GM21723 (cell line): ENCODE measurements around the gene NUP133.
"Not testable (repeated sequence)": the region's sequence is repeated elsewhere in the genome, so short reads cannot be mapped to it uniquely, and the experiment has no call there.

Experiments used
- ATAC-seq: cut with Tn5 transposase; IDR thresholded peaks from one replicate; pipeline ENCODE4 v1.9.1; 2021; ENCODE audit warnings: mild to moderate bottlenecking, moderate library complexity; ENCODE audit not compliant: unreplicated experiment

Gene NUP133

DNA sequence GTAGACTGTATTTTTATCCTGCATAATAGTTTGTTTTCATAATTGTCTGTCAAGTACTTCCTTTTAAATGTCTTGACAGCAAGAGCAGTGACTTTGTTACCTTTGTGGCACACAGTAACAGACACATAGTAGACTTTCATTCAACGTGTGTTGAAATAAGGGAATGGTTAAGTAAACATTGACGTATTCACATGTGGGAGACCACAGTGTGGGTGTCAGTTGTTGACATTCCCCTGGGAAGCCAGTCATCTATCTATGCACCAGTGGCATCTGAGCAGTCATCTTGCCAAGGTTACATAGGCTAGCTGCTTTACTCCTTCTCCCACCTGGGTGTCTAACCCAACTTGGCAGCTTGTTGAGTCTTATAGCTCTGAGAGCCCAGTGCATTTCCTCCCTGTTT, 1.4 kb upstream of the NUP133 start:
- no peak for ATAC-seq

DNA sequence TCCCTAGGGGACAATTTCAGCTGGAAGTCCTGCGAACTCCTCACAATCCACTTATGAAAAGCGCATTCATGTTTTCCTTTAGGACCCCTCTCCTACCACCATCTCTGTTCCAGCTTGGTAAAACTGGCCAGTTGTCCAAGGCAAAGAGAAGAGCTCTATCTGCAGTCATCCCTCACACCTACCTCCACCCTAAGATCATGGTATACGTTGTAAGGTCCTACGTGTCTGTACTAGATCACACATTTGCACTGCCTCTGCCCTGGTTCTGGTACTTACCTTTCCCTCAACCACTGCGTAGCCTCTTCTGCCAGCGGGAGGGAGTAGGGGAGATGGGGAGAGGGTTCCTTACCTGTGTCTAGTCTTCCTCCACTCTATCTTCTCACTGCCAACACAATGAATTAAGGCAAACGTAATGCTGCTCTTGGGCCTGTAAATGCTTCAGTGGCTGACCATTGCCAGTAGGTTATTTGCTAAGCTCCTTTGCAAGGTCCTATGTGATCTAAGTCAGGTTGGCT, 739 bp upstream of the NUP133 start:
- peak; percentile 0 for ATAC-seq

DNA sequence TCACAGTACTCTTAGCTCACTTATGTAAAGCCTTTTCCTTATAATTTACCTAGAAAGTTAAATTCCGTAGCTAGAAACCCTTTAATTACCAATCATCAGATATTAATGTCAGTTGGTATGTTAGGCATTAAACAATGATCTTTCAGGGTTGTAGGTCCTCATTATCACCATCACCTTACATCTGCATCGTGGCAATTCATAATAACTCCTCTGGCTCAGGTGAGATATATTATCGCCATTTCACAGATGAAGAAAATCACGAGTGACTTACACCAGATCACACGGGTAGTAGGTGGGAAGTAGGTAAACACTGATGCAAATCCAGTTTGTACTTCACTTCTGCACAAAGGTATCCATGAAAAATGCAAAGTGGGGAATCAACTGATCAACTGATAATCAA, 639 bp downstream of the NUP133 start:
- peak; percentile 2 for ATAC-seq

DNA sequence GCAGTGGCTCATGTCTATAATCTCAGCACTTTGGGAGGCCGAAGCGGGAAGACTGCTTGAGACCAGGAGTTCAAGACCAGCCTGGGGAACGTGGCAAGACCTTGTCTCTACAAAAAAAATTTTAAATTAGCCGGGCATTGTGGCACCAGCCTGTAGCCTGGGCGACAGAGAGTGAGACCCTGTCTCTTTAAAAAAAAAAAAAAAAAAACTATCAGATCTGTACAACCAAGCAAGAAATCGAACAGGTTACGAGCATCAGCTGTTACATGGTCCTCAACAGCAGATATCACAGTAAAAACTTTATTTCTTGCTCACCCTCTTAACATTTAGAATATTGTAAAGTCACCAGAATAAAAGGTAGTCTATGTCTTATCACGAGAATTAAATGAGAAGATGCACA, 1.5 kb downstream of the NUP133 start:
- ATAC-seq = no peak

DNA sequence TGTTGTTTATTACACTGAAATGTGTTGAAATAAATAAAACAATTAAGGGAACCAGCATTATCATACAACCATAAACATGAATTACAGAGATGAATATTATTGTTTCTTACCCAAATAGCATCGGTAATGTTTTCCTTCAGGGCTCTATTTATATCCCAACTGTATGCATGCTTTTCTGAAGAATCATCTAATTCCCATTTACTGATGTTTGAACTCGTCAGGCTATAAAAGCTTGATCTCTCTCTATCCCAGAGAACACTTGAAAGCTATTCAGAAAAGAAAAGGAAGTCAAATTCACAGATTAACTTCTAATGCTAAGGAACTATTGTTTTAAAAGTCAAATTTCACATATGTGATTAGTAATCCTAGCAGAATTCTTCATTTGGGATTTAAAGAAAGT, 12.4 kb downstream of the NUP133 start:
- ATAC-seq = no peak

DNA sequence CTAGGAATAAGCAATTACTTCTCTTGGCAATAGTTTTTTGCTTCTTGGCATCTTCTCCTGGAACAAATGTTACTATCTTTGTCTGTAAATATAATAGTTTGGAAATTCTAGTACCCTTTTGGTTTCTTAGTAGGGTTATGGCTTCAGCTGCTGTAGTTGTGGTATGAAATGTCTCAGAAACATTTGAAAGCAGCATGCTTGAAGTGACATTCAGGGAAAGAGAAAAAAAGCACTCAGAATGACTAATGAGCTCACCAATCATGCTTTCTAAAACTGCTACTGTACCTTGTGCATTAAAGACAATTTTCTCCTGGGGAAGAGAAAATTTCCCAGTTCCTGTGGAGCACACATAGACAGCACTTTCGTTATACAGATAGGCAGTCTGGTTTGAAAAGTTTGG, 21.0 kb downstream of the NUP133 start:
- no peak for ATAC-seq

DNA sequence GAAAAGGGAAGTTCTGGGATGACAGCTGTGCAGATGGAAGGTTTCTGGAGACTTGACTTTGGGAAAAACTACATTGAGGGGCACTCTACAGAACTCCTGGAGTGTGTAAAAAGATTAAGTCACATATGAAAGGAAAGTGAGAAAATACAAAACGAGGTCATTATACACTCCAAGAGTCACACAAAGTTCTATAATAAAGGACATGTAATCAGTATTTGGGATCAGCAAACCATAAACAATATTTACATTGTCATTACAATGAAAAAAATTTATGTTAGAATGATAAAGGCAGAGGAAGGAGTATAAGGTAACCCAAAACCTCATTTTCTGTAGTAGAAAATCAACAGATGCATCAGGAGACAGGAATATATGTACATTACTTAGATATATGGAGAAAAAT, 22.8 kb downstream of the NUP133 start:
- ATAC-seq = no peak

DNA sequence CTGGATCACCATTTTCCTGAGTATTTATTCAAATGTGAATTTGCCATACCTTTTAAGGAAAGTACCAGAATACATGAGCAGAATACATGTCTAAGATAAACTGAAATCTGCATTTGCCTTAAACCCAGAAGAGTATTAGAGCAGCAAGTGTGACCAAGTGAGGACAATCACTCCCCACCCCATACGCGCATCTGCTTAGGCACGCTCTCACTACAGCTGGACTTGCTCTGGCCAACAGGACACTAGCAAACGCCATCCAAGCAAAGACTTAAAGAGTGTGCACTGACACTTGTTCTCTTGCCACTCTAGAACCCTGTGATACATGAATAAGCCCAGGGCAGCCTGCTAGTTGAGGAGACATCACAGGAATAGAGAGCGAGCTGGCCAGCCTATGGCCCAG, 25.6 kb downstream of the NUP133 start:
- no peak for ATAC-seq

DNA sequence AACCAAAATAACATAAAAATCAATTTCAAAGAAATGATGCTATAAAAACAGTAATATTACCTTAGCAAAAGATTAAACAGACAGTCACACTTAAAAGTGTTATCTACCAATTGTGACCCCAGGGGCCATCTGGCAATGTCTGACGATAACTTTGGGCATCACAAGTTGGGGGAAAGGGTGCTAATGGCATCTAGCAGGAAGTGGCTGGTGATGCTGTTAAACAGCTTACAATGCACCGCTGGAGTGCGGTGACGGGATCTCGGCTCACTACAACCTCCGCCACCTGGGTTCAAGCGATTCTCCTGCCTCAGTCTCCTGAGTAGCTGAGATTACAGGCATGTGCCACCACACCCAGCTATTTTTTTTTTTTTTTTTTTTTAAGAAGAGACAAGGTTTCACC, 27.6 kb downstream of the NUP133 start:
- ATAC-seq = no peak

DNA sequence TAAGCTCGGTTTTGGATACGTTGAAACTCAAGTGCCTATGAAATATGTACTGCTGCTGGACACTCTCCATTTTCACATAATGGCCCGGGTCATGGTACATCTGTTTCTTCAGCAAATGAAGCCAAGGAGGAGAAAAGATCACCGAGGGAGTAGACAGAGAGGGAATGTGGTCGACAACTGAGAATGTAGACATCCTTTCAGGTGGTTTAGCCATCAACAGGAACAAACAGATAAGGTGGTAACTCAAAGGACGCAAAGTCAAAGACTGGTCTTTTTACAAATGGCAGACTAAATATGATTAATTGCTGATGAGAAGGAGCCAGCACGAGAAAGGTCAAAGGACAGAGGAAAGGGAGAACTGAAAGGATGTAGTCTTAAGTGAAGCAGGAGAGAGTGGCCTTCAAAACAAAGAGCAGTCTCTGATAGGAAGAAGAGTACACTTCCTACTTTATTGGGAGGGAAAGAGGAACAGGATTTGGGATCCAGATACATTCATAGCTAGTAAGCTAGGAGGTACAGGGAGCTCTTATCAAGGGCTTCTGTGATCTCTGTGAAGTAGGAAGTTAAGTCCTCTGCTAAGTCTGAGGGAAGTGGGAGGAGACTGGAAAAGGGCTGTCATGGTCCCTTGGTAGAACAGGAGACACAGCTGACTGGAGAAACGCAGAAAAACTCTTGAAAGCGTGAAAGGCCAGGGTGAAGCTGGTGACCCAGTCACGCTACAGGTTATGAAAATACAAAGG, 28.3 kb downstream of the NUP133 start:
- peak; percentile 75 for ATAC-seq

DNA sequence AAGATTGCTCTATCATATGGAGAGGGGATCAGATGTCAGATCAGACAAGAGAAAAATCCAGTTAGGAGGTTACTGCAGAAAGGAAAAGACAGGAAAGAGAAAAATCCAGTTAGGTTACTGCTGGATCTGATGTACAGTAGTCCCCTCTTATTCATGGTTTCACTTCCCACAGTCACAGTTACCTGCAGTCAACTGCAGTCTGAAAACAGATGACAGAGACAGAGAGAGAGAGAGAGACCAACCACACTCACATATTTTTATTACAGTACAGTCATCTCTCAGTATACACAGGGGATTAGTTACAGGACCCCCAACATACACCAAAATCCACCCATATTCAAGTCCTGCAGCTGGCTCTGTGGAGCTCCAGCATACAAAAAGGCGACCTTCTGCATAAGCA, 29.3 kb downstream of the NUP133 start:
- ATAC-seq = peak; percentile 77

DNA sequence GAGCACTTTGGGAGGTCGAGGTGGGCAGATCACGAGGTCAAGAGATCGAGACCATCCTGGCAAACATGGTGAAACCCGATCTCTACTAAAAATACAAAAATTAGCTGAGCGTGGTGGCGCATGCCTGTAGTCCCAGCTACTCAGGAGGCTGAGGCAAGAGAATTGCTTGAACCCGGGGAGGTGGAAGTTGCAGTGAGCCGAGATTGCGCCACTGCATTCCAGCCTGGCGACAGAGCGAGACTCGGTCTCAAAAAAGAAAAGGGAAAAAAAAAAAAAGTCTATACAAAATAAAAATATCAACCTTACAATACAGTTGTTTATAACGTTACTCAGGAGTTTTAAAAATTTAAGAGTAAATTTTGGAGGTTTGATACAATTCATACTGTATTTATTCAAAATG, 32.3 kb downstream of the NUP133 start:
- ATAC-seq = not testable (repeated sequence)

DNA sequence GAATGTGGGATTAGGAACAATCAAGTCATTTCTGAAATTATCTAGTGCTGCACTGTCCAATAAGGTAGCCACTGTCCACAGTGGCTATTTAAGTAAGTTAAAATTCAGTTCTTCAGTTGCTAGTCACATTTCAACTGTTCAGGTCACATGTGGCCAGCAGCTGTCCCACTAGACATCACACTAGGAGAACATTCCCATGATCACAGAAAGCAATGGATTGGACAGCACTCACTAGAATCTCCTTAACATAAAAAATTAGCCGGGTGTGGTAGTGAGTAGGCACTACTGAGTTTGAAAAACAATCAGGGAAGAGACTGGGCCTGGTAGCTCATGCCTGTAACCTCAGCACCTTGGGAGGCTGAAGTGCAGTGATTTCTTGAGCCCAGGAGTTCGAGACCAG, 33.6 kb downstream of the NUP133 start:
- ATAC-seq = no peak

DNA sequence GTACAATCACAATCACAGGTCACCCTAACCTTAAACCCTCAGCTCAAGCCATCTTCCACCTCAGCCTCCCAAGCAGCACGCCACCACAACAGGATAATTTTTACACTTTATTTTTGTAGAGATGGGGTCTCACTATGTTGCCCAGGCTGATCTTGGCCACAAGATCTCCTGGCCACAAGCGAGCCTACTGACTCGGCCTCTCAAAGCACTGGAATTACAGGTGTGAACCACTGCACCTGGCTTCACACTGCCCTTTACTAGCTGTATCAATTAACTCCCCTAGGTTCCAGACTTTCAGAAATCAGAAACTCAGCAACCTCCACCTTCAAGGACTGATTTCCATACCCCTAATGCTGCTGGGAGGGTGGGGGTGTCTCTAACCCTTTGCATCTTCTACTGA, 37.0 kb downstream of the NUP133 start:
- no peak for ATAC-seq

DNA sequence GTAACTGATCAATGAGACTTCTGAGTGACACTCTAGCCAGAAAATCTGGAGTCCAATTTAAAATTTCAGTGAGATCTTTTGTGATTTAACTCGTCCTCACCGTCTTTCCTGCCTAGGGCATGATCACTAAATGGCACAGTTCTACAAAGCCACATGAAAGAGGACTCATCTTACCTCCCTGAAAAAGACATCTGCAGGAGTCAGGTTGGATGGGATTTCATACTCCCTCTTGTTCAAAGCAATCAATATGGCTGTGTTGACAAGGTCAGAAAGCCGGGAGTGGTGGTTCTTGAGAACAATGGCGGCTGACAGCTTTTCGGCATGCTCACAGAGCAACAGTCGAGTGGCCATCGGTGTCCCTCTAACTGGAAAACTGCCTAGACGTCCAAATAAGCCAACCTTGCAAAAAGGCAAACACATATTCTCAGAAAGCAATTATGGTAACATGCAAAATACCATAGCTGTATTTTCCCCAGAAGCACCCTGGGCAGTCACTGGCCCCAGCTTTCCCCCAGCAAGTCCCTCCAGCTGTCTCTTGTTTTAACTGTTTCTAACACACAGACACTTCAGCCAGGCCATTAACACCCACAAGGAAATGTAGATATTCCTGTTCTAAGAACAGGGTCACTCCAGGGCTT, 37.6 kb downstream of the NUP133 start:
- ATAC-seq = no peak

DNA sequence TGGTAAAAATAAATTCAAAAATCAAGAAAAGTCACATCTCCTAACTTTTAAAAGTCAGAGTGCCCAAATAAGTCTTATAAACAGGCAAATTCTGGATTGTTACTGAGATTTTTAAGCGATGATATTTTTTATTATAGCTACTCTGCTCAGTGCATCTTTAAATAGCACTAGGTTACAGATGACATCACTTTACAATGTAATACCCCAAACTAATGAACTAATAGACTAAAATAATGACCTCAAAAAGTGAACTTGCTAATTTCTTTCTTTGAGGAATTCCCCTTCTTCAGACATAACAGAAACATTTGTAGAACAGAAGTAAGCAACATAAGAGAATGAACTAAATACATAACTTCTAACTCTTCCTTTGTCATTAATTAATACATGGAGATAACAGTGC, 41.3 kb downstream of the NUP133 start:
- ATAC-seq = no peak

DNA sequence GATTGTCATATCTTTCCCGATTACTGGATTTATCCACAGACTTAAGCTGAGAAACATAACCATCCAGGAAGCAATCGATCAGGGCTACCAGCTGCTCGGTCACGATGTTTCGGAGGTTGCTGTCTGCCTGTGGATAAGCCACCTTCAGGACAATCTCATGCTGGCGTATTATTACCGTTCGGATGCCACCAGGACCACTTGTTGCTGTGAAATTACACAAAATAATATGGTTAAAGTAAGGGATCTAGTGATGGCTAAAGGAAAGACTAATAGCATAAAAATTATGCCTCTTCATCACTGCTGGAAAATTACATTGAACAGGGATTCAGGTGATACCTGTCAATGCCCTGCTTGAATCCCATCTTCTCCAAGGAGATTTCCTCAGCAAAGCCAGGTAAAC, 43.5 kb downstream of the NUP133 start:
- no peak for ATAC-seq

DNA sequence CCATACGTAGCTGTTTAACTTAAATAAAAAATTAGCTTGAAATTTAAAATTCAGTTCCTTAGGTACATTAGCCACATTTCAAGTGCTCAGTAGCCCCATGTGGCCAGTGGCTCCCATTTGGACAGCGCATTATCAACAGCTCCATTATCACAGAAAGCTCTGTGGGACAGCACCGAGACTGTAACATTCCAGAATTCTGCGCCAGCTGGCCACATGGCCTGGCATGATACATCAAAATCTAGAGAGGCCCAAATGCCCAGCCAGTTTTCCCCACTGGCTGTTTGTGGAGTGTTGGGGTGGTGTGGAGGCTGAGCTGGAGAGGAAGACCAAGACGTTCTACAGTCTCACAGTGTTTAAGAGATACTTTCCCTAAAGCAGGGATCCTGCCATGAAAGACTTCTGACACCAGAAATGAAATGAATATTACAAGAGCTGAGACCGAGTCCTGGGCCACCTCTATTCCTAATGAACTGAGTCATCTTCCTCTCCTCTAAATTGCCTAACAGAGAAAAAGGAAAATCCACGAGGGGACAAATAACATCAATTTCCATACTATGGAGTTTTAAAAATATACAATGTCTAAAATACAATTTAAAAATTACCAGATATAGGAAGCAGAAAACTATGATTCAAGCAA, 47.0 kb downstream of the NUP133 start:
- no peak for ATAC-seq

DNA sequence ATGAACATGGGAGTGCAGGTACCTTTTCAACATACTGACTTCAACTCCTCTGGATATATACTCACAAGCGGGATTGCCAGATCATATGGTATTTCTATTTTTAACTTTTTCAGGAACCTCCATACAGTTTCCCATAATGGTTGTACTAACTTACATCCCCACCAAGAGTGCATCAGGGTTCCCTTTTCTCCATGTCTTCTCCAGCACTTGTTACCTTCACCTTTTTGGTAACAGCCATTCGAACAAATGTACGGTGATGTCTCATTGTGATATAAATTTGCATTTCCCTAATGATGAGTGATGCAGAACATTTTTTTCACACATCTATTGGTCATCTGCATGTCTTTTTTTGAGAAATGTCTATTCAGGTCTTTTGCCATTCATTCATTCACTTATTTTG, 48.3 kb downstream of the NUP133 start:
- ATAC-seq = no peak

DNA sequence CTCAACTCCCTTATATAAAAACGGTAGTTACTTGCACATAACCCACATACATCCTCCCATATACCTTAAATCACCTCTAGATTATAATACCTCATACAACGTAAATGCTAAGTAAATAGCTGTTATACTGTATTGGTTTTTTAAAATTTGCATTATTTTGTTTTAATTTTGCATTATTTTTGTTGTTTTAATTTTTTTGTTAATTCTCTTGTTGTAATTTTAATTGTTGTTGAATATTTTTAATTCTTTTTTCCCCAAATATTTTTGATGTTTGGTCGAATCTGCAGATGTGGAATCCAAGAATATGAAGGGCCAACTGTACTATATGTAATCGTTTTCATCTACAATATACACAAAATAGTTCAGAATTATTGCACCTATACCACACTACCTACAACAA, 50.7 kb downstream of the NUP133 start:
- no peak for ATAC-seq

DNA sequence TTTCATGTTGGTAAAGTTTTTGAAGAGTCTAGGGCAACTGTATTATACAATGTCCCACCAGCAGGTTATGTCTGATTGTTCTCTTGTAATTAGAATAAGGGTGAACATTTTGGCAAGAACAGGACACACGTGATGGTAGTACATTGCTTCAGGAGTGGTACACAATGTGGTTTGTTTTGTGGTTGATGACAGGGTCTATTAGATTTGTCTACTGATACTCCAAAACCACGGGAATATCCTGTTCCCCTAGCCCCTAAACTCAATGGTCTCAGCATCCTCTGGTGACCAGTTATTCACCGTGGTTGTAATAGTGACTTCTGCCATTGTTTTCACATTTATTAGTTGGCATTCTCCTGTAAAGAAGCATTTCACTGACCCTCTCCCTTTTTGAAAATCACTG, 52.1 kb downstream of the NUP133 start:
- ATAC-seq = no peak

DNA sequence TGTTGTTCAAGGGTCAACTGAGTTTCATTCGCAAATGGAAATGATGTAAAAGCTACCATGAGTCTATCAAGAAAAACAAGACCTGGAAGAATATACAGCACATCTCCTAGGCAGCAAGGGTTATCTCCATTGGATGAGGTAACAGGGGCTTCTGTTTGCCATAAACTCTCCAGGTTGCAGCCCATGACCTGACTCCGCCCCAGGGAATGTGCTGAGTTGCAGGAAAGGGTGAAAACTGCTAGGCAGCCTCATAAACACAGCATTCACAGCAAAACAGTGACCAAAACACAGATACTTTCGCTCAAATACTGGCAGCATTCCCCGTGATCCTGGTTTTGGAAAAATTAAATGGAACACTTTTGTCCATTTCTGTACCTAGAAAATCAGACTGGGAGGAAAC, 54.1 kb downstream of the NUP133 start:
- ATAC-seq = no peak
